SU-DHL-6 (cell line): ENCODE results near the gene CCRL2.

Experiments
- EZH2phosphoT487 ChIP-seq: fragments of 200-600 bp; sonication (generic), shearing (Covaris generic); conservative IDR thresholded peaks from 2 replicates; pipeline ENCODE4 v1.6.1; 2018; ENCODE audit warnings: mild to moderate bottlenecking, antibody characterized with exemption, low read length, moderate library complexity, mixed read lengths
- TF ChIP-seq, protein P1 (sequence below): fragments of 200-600 bp; sonication (generic); IDR thresholded peaks from one replicate; pipeline ENCODE4 v1.5.1; 2017; ENCODE audit warnings: antibody characterized with exemption, mild to moderate bottlenecking, low read length, moderate library complexity; ENCODE audit not compliant: insufficient read depth, poor library complexity, severe bottlenecking

DNA sequence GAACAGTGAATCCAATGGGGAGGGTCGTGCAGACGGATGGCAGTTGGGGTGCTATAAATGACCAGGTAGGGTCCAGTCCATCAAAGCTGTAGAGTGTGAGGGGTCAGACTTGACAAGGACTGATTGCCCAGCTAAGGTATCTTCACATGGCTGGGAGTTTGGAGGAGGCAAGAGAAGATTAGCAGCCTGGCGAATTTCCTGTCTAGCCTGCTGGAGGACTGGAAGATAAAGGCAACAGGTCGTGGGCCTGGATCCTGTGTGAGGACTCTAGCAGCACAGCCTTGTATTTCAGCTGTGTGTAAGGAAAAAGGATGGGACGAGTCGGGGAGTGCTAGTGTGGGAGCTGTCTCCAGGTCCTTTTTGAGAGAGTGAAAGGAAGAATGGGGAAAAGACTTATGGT lies 17.8 kb upstream of the CCRL2 start:
- TF ChIP-seq, protein P1, sequence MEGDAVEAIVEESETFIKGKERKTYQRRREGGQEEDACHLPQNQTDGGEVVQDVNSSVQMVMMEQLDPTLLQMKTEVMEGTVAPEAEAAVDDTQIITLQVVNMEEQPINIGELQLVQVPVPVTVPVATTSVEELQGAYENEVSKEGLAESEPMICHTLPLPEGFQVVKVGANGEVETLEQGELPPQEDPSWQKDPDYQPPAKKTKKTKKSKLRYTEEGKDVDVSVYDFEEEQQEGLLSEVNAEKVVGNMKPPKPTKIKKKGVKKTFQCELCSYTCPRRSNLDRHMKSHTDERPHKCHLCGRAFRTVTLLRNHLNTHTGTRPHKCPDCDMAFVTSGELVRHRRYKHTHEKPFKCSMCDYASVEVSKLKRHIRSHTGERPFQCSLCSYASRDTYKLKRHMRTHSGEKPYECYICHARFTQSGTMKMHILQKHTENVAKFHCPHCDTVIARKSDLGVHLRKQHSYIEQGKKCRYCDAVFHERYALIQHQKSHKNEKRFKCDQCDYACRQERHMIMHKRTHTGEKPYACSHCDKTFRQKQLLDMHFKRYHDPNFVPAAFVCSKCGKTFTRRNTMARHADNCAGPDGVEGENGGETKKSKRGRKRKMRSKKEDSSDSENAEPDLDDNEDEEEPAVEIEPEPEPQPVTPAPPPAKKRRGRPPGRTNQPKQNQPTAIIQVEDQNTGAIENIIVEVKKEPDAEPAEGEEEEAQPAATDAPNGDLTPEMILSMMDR, result no peak
- TF ChIP-seq EZH2phosphoT487, result no peak
